ENCODE results near the gene SLC12A1. TPM values are rescaled to one million over a fixed set of nuclear protein-coding genes. Genes with fewer than 3 reads are reported as not detected.

SLC12A1 gene
- total and polyA plus RNA-seq, 2 experiments from 2014 or later, result 0.57 to 0.59 TPM

DNA sequence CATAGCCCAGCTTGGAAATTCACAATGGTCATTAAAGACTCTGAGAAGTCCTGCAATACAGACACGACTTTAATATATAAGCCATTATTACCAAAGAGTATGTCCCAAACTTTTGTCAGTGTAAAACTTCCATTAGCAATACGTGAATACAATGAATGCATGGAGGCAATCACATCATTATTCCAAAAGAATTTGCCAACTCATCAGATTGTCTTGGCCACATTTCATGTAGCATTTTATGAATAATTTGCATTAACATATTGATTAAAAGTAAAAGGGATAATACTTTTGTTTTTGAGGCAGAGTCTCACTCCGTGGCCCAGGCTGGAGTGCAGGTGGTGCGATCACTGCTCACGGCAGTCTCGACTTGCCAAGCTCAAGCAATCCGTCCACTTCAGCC lies 117.2 kb downstream of the SLC12A1 start (continued):
- TF ChIP-seq ZNF462 (CRISPR knock-in tag; IDR thresholded peaks at IDR 0.05), result no peak

- H3K27ac Mint-ChIP-seq, result no peak overlapping the region
- H3K27ac ChIP-seq (ENCODE audit: low read depth), result no peak overlapping the region
- H4K20me1 ChIP-seq (replicated peaks; ENCODE audit: insufficient read depth), result no peaks in the 10 kb centered on the region
- H3K36me3 ChIP-seq (ENCODE audit: insufficient read depth), result no peaks in the 10 kb centered on the region
- no peaks in the 10 kb centered on the region; the same call in 2 of the 3 replicates for H3K9me3 Mint-ChIP-seq
- H3K27me3 ChIP-seq (ENCODE audit: insufficient read depth), result no peaks in the 10 kb centered on the region
- H3K4me1 Mint-ChIP-seq, result peaks cover 4% of the 10 kb centered on the region
- H3K4me2 ChIP-seq, result no peak overlapping the region
- no peaks in the 10 kb centered on the region for H3K9me2 ChIP-seq (ENCODE audit: insufficient read depth)
- H3K36me3 Mint-ChIP-seq (ENCODE audit: low read depth), result no peaks in the 10 kb centered on the region
- peaks cover 1% of the 10 kb centered on the region for H3K27me3 Mint-ChIP-seq (ENCODE audit: insufficient read depth, low read depth, poor library complexity)
- H3K4me3 Mint-ChIP-seq, result no peak overlapping the region
- no peak overlapping the region for H2AFZ ChIP-seq
- ATAC-seq (no peak), DNase-seq (ENCODE audit: low spot score) (no peak)
- H3F3A ChIP-seq (replicated peaks; ENCODE audit: low read depth), result no peaks in the 10 kb centered on the region
- H3K4me1 ChIP-seq (ENCODE audit: insufficient read depth), result peaks cover 4% of the 10 kb centered on the region
- no peak overlapping the region for H3K4me3 ChIP-seq
- H3K79me2 ChIP-seq (replicated peaks; ENCODE audit: insufficient read depth), result peaks cover 9% of the 10 kb centered on the region
- TF ChIP-seq EZH2phosphoT487 (IDR thresholded peaks at IDR 0.05; ENCODE audit: unreplicated experiment) (no peak), CREB1 (CRISPR knock-in tag; IDR thresholded peaks at IDR 0.05; ENCODE audit: low read depth) (no peak), ZNF462 (CRISPR knock-in tag; IDR thresholded peaks at IDR 0.05) (no peak), CTCF (conservative IDR thresholded peaks at IDR 0.05; ENCODE audit: low read depth in 2 of 2) (no peak), JUNB (IDR thresholded peaks at IDR 0.05; ENCODE audit: unreplicated experiment) (no peak), NANOG (IDR thresholded peaks at IDR 0.05; ENCODE audit: borderline replicate concordance) (no peak)
Measured at GRCh38 chr15:48324949-48325348, 118.8 kb downstream of the SLC12A1 start.

Measured in GM23338 (cell line).